Neural cell (in vitro differentiated cells): ENCODE results near the gene HK1. TPM values are rescaled to one million over a fixed set of nuclear protein-coding genes. Genes with fewer than 3 reads are reported as not detected.

ENCODE experiments used
- H2AFZ ChIP-seq: fragments of 200-600, 300-800 bp; sonication (generic), shearing (Covaris generic); 2 replicates; pipeline ENCODE4 v1.6.0; 2014; ENCODE audit warnings: low read depth, mild to moderate bottlenecking, antibody characterized with exemption, low read length, moderate library complexity
- H3F3A ChIP-seq: fragments of 200-600 bp; shearing (Covaris generic); 2 replicates; pipeline ENCODE4 v1.6.1; 2016; ENCODE audit warnings: mild to moderate bottlenecking, moderate library complexity, mixed read lengths, antibody characterized with exemption, low read length; ENCODE audit not compliant: insufficient read depth, poor library complexity, severe bottlenecking
- H3K27ac ChIP-seq: fragments of 200-600, 300-800 bp; sonication (generic), shearing (Covaris generic); 2 replicates; pipeline ENCODE4 v1.5.1; 2014; ENCODE audit warnings: mild to moderate bottlenecking, low read length, moderate library complexity
- H3K27me3 ChIP-seq: fragments of 300-800, 200-600 bp; sonication (generic), shearing (Covaris generic); 2 replicates; pipeline ENCODE4 v1.6.0; 2014; ENCODE audit warnings: mild to moderate bottlenecking, low read depth, low read length, moderate library complexity; ENCODE audit not compliant: insufficient read depth
- H3K36me3 ChIP-seq: fragments of 300-800, 200-600 bp; sonication (generic), shearing (Covaris generic); 2 replicates; pipeline ENCODE4 v1.5.1; 2014; ENCODE audit warnings: mild to moderate bottlenecking, antibody characterized with exemption, low read length, moderate library complexity; ENCODE audit not compliant: insufficient read depth
- H3K4me2 ChIP-seq: fragments of 300-800, 200-600 bp; sonication (generic), shearing (Covaris generic); 2 replicates; pipeline ENCODE4 v1.6.0; 2014; ENCODE audit warnings: mild to moderate bottlenecking, low read length
- H3K4me3 ChIP-seq: fragments of 300-800, 200-600 bp; sonication (generic), shearing (Covaris generic); 2 replicates; pipeline ENCODE4 v1.5.1; 2014; ENCODE audit warnings: mild to moderate bottlenecking, low read length, moderate library complexity
- H3K79me2 ChIP-seq: fragments of 200-600 bp; shearing (Covaris generic); replicated peaks from 2 replicates; pipeline ENCODE4 v1.6.0; 2014; ENCODE audit warnings: mild to moderate bottlenecking, low read length, moderate library complexity; ENCODE audit not compliant: insufficient read depth
- H3K9ac ChIP-seq: fragments of 300-800, 200-600 bp; sonication (generic), shearing (Covaris generic); 2 replicates; pipeline ENCODE4 v1.6.1; 2016; ENCODE audit warnings: mild to moderate bottlenecking, low read length, mixed read lengths
- H3K9me2 ChIP-seq: fragments of 200-600 bp; shearing (Covaris generic); 2 replicates; pipeline ENCODE4 v1.6.1; 2016; ENCODE audit warnings: mild to moderate bottlenecking, low read length, mixed read lengths; ENCODE audit not compliant: insufficient read depth
- H3K9me3 ChIP-seq: fragments of 200-600, 300-800 bp; sonication (generic), shearing (Covaris generic); 2 replicates; pipeline ENCODE4 v1.6.1; 2016; ENCODE audit warnings: mild to moderate bottlenecking, mixed run types, low read length, moderate library complexity, mixed read lengths
- H4K20me1 ChIP-seq: fragments of 200-600 bp; shearing (Covaris generic); 2 replicates; pipeline ENCODE4 v1.6.1; 2016; ENCODE audit warnings: mild to moderate bottlenecking, mixed run types; ENCODE audit not compliant: insufficient read depth
- CTCF ChIP-seq: fragments of 450-650 bp; IDR thresholded peaks from 2 replicates; pipeline ENCODE4 v1.5.1; 2014; ENCODE audit warnings: antibody characterized with exemption, mild to moderate bottlenecking, moderate library complexity; ENCODE audit not compliant: poor library complexity, severe bottlenecking
- EP300 ChIP-seq: fragments of 450-650 bp; conservative IDR thresholded peaks from 2 replicates; pipeline ENCODE4 v1.6.1; 2014; ENCODE audit warnings: antibody characterized with exemption, mild to moderate bottlenecking, moderate library complexity; ENCODE audit not compliant: poor library complexity, severe bottlenecking
- EZH2 ChIP-seq: fragments of 200-600, 300-800 bp; shearing (Covaris generic), sonication (generic); IDR thresholded peaks from 2 replicates; pipeline ENCODE4 v1.6.1; 2014; ENCODE audit warnings: antibody characterized with exemption, low read length, borderline replicate concordance, mild to moderate bottlenecking; ENCODE audit not compliant: insufficient read depth, poor library complexity, severe bottlenecking
- MXI1 ChIP-seq: fragments of 450-650 bp; conservative IDR thresholded peaks from 2 replicates; pipeline ENCODE4 v1.6.1; 2014; ENCODE audit warnings: antibody characterized with exemption, mild to moderate bottlenecking; ENCODE audit not compliant: poor library complexity, severe bottlenecking
- POLR2AphosphoS5 ChIP-seq: IDR thresholded peaks from 2 replicates; pipeline ENCODE4 v1.6.1; 2012
- RAD21 ChIP-seq: fragments of 450-650 bp; conservative IDR thresholded peaks from 2 replicates; pipeline ENCODE4 v1.6.1; 2014; ENCODE audit warnings: antibody characterized with exemption, mild to moderate bottlenecking, moderate library complexity
- SMC3 ChIP-seq: fragments of 450-650 bp; conservative IDR thresholded peaks from 2 replicates; pipeline ENCODE4 v1.6.1; 2014; ENCODE audit warnings: antibody characterized with exemption, mild to moderate bottlenecking, moderate library complexity; ENCODE audit not compliant: poor library complexity
- TAF1 ChIP-seq: IDR thresholded peaks from 2 replicates; pipeline ENCODE4 v1.6.1; 2012; ENCODE audit warnings: low read depth
- polyA plus RNA-seq: library from polyadenylated mRNA; depleted of rRNA; stranded (reverse); fragments of >200 nt; gene quantifications from 2 replicates; pipeline ENCODE4 v1.2.3, GENCODE V29; 2014
- TF ChIP-seq, protein P1 (sequence below): IDR thresholded peaks from 2 replicates; pipeline ENCODE4 v1.6.1; 2012; ENCODE audit warnings: borderline replicate concordance

Gene HK1
- polyA plus RNA-seq, 1 donor from 2014 or later = 60.5 TPM

DNA sequence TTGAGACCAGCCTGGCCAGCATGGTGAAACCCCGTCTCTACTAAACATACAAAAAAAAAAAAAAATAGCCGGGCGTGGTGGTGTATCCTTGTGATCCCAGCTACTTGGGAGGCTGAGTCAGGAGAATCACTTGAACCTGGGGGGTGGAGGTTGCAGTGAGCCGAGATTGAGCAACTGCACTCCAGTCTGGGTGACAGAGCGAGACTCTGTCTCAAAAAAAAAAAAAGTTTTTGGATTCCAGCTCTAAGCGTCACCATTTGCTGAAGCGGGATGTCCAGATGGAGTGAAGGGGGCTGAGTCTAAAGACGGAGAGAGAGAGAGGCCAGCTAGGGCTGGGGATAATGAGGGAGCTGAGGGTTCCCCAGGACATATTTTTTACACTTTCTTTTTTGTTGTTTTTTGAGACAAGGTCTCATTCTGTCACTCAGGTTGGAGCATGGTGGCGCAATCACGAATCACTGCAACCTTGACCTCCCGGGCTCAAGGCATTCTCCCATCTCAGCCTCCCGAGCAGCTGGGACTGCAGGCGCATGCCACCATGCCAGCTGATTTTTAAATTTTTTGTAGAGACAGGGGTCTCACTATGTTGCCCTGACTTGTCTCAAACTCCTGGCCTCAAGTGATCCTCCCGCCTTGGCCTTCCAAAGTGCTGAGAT is 9.4 kb upstream of the HK1 start:
- no peak overlapping the region for H3K27ac ChIP-seq
- no peak overlapping the region for H2AFZ ChIP-seq
- no peaks in the 10 kb centered on the region for H3F3A ChIP-seq
- no peaks in the 10 kb centered on the region for H3K9me2 ChIP-seq
- H3K9me3 ChIP-seq = no peaks in the 10 kb centered on the region
- no peaks in the 10 kb centered on the region for H4K20me1 ChIP-seq
- no peak overlapping the region for H3K9ac ChIP-seq
- no peaks in the 10 kb centered on the region for H3K27me3 ChIP-seq
- no peaks in the 10 kb centered on the region for H3K79me2 ChIP-seq
- no peak overlapping the region for H3K4me2 ChIP-seq
- TF ChIP-seq TAF1 (no peak), RAD21 (no peak), EZH2 (no peak), CTCF (no peak), POLR2AphosphoS5 (no peak), MXI1 (no peak), EP300 (no peak), SMC3 (no peak)
- TF ChIP-seq, protein P1, sequence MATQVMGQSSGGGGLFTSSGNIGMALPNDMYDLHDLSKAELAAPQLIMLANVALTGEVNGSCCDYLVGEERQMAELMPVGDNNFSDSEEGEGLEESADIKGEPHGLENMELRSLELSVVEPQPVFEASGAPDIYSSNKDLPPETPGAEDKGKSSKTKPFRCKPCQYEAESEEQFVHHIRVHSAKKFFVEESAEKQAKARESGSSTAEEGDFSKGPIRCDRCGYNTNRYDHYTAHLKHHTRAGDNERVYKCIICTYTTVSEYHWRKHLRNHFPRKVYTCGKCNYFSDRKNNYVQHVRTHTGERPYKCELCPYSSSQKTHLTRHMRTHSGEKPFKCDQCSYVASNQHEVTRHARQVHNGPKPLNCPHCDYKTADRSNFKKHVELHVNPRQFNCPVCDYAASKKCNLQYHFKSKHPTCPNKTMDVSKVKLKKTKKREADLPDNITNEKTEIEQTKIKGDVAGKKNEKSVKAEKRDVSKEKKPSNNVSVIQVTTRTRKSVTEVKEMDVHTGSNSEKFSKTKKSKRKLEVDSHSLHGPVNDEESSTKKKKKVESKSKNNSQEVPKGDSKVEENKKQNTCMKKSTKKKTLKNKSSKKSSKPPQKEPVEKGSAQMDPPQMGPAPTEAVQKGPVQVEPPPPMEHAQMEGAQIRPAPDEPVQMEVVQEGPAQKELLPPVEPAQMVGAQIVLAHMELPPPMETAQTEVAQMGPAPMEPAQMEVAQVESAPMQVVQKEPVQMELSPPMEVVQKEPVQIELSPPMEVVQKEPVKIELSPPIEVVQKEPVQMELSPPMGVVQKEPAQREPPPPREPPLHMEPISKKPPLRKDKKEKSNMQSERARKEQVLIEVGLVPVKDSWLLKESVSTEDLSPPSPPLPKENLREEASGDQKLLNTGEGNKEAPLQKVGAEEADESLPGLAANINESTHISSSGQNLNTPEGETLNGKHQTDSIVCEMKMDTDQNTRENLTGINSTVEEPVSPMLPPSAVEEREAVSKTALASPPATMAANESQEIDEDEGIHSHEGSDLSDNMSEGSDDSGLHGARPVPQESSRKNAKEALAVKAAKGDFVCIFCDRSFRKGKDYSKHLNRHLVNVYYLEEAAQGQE = no peak
- H3K36me3 ChIP-seq = no peaks in the 10 kb centered on the region
- no peak overlapping the region for H3K4me3 ChIP-seq

- H2AFZ ChIP-seq = no peak overlapping the region
- H3K27ac ChIP-seq = no peak overlapping the region
- H3K4me2 ChIP-seq = no peak overlapping the region
- H3K9ac ChIP-seq = no peak overlapping the region
- no peaks in the 10 kb centered on the region for H3K9me2 ChIP-seq
- TF ChIP-seq RAD21 = no peak
- TF ChIP-seq SMC3 = no peak
- TF ChIP-seq EZH2 = no peak
- TF ChIP-seq, protein P1 = no peak
- TF ChIP-seq EP300 = no peak
- no peak for TF ChIP-seq TAF1
- TF ChIP-seq POLR2AphosphoS5 = no peak
- TF ChIP-seq MXI1 = no peak
- TF ChIP-seq CTCF = no peak
- H3K4me3 ChIP-seq = no peak overlapping the region
- H3K9me3 ChIP-seq = no peaks in the 10 kb centered on the region
- H3K27me3 ChIP-seq = no peaks in the 10 kb centered on the region
- no peaks in the 10 kb centered on the region for H3K79me2 ChIP-seq
- H3K36me3 ChIP-seq = no peaks in the 10 kb centered on the region
- no peaks in the 10 kb centered on the region for H4K20me1 ChIP-seq
- no peaks in the 10 kb centered on the region for H3F3A ChIP-seq
Measured at GRCh38 chr10:69269761-69270160, 8.5 kb upstream of the HK1 start.
